NCI-H774 (cell line): ENCODE data around the gene PINK1.

Experiments used
- DNase-seq: peaks from one replicate; lab custom pipeline; 2025; lab: John Stamatoyannopoulos, UW

PINK1 gene

DNA sequence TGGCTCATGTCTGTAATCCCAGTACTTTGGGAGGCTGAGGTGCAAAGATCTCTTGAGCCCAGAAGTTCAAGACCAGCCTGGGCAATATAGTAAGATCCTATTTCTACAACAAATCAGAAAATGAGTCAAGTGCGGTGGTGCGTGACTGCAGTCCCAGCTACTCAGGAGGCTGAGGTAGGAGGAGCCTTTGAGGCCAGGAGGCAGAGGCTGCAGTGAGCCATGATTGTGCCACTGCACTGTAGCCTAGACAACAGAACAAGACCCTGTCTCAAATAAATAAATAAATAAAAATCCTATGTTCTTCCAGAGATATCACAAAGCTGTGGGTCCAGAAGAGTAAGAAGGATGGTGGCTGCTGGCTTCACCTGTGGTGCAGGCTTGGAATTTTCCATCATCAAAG is 22.3 kb upstream of the PINK1 start:
- no peak for DNase-seq

DNA sequence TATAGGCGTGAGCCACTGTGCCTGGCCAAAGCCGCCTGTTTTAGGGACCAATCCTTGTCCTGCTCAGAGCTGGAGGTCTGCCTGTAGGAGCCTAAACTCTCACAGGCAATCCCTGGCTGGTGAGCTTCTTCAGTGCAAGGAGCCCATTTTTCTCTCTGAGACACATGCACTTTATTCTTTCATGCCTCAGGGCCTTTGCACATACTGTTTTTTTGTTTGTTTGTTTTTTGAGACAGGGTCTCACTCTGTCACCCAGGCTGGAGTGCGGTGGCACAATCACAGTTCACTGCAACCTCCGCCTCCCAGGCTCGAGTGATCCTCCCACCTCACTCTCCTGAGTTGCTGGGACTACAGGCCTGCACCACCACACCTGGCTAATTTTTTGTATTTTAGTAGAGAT is 21.6 kb upstream of the PINK1 start:
- no peak for DNase-seq

DNA sequence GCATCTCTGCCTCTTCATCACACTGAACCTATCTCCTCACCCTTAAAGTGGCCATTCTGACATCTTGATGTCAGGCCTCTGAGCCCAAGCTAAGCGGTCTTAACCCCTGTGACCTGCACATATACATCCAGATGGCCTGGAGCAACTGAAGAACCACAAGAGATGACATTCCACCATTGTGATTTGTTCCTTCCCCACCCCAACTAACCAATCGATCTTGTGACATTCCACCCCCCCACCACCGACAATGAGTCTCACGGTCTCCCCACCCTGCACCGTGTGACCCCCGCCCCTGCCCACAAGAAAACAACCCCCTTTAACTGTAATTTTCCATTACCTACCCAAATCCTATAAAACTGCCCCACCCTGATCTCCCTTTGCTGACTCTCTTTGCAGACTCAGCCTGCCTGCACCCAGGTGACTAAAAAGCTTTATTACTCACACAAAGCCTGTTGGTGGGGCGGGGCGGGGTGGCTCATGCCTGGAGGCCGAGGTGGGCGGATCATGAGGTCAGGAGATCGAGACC is 21.0 kb upstream of the PINK1 start:
- no peak for DNase-seq

DNA sequence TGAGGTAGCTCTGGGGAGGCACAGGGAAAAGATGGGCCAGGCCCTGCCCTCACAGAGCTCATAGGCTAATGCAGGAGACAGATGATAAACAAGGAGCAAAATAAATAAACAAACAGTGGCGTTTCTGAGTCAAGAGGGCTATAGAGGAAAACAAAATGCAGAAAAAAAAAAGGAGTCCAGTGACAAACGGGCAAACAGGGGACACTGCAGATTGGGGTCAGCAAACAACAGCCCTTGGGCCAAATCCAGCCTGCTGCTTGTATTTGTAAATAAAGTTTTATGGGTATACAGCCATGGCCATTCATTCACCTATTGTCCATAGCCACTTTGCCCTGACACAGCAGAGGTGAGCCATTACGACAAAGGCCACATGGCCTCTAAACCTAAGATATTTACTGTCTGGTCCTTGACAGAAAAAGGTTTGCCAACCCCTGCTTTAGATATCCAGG is 19.1 kb upstream of the PINK1 start:
- no peak for DNase-seq

DNA sequence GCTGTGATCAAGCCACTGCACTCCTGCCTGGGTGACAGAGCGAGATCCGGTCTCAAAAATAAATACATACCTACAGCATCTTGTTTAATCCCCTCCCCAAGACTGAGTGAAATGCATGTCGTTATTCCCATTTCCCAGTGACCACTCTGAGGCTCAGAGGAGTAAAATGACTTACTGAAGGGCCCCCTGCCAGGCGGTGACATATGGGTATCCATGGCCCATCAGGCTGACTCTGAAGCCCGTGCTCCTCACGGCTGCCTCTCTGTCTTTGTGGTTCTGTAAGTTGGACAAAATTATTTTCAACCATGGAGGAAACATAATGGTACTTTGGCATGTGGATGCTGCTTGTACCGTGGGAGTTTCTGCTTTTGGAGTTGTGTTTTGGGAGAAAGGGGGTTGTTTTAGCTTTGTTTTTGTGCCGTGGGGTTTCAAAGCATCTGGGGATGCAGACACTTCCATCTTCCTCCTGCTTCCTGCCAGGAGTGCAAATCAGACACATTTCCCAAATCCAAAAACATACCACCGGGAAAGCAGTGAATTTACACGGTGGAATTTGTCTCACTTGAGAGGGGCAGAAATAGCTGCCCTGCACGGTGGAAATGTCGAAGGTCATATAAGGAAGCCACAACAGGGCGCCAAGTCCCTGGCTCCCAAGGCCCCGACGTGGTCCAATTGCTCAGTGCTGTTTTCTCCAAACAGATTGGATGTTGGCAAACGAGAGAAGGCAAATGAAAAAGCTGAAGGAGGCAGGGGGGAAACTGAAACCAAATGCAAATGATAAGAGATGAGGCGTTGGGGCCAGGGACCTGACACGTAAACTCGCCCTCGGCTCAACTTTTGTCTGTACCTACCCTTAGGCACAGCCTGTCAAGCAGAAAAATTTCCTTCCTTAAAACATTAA is 17.1 kb upstream of the PINK1 start:
- no peak for DNase-seq

DNA sequence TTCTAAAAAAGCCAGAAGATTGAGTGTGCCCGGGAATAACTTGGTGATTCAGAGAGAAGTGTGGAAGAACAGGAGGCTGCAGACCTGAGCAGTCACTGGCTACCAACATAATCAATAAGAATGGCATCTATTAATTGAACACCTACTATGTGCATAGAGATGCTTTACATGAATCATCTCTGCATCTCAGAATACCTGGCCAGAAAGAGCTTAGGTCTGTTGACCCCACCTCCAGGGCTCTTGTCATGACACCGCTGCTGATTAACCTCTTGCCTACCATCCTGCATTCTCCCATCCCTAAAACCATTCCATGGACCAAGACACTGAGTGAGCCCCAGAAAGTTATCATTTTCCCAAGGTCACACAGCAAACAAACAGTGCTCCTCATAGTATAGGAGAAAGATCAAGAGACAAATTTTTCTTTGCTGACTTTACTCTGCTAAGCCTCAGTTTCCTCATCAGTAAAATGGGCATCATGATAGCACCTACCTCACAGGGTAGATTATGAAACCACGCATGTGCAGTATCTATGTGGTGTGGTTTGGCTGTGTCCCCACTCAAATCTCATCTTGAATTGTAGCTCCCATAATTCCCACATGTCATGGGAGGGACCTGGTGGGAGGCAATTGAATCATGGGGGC is 16.3 kb upstream of the PINK1 start:
- no peak for DNase-seq

DNA sequence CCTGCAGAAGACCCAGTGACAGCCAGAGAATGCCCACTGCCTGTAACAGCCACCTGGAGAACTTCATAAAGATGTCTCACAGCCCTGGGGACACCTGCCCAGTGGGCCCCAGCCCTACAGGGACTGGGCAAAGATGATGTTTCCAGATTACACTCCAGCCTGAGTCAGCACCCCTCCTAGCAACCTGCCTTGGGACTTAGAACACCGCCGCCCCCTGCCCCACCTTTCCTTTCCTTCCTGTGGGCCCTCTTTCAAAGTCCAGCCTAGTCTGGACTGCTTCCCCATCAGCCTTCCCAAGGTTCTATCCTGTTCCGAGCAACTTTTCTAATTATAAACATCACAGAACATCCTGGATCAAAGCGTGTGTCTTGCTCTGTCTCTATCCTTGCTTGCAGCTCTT is 14.7 kb upstream of the PINK1 start:
- DNase-seq: no peak

DNA sequence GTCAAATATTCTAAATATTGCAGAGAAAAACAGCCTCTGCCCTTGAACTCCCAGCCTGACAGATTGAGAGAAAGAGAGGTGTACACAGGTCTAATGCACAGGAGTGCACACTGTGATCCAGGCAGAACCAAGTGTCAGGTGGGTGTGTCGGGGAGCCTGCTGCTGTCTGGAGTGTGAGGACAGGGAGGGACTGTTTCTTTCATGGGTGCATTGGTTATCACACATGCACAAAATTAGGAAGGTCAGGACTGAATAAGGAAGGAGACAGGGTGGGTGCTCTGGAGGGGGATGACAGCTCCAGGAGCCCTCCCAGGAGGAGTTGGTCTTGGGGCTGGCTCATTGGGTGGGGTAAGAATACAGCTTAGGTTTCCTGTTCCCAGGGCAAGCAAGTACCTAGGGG is 13.3 kb upstream of the PINK1 start:
- DNase-seq: no peak

DNA sequence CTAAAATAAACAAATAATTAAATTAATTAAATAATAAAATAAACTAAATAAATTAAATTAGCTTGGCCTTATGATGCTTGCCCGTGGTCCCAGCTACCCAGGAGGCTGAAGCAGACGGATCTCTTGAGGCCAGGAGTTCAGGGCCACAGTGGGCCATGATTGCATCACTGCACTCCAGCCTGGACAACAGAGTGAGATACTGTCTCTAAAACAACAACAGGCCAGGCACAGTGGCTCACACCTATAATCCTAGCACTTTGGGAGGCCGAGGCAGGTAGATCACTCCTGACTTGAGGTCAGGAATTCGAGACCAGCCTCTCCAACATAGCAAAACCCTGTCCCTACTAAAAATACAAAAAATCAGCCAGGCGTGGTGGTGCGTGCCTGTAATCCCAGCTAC is 12.2 kb upstream of the PINK1 start:
- DNase-seq: no peak

DNA sequence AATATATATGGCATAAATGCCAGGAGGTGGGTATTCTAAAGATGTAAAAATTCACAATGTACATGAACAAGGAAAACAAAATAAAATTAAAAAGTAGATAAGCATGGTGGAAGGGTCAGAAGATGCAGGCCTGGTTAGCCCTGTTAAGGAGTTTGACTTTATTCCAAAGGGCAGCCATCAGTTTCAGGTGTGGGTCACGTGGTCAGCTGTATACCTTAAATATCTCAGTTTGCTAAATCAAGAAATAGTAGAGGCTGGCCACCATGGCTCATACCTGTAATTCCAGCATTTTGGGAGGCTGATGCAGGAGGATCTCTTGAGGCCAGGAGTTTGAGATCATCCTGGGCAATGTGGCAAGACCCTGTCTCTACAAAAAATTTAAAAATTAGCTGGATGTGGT is 8.5 kb upstream of the PINK1 start:
- no peak for DNase-seq

DNA sequence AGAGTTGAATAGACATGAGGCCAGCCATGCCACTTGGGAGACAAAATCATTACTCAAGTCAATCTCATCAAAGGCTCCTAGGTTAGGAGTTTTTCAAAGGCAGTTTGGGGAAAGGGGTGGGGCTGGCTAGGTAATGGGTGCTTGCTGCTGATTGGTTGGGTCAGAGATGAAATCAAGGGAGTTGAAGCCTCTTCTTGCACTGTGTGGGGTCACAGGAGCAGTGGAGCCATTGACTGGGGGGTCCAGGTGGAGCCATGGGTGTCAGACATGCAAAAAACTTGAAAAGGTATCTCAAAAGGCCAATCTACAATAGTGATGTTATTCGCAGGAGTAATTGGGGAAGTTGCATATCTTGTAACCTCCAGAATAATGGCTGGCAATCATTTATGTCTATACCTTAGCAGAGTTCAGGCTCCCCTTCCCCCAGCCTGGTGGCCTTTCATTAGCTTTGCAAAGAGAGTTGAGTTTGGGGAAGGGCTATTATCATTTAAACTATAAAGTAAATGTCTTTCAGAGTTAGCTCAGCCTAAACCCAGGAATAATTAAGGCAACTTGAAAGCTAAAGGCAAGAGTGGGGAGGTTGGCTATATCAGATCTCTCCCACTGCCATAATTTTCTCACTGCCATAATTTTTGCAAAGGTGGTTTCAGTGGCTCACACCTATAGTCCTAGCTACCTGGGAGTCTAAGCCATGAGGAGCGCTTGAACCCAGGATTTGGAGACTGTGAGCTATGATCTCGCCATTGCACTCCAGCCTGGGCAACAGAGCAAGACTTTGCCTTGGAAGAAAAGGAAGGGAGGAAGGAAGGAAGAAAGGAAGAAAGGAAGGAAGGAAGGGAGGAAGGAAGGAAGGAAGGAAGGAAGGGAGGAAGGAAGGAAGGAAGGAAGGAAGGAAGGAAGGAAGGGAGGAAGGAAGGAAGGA is 7.8 kb upstream of the PINK1 start:
- DNase-seq: no peak

DNA sequence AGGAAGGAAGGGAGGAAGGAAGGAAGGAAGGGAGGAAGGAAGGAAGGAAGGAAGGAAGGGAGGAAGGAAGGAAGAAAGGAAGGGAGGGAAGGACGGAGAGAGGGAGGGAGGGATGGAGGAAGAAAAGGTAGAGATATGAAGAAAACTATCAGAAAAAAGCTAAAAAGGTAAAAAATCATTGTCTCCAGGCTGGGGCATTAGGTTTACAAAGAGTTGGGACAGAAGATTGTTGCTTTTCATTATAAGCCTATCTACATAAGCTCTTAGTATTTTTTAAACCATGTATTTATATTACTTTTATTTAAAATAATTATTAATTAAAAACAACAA is 7.2 kb upstream of the PINK1 start:
- no peak for DNase-seq

DNA sequence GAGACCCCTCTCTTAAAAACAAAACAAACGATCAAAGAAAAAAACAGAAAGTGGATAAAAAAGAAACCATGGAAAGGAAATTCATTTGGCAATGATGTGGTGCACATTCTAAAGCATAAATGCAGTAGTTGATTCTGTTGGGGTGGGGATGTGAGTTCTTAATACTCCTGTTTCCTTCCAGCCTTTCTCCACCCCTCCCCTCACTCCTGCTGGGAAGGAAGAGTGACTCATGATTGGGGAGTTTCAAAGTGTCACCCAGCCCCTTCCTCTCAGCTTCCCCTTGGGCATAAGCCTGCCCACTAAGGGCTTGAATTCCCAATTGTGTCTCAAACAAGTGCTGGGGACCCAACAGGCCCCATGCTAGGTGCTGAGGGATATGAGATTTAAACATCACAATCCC is 6.7 kb upstream of the PINK1 start:
- DNase-seq: no peak

DNA sequence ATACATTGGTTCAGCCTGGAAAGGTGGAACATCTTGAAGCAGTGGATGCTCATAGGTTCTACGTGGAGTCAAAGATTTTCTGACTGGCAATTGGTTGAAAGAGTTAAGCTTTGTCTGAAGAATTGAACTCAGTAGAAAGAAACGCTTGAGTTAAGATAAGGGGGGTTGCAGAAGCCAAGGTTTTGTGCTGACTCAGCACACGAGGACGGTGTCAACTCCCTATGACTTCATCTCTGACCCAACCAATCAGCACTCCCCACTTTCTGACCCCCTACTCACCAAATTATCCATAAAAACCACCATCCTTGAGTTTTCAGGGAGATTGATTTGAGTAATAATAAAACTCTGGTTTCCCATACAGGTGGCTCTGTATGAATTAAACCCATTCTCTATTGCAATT is 2.5 kb upstream of the PINK1 start:
- no peak for DNase-seq

DNA sequence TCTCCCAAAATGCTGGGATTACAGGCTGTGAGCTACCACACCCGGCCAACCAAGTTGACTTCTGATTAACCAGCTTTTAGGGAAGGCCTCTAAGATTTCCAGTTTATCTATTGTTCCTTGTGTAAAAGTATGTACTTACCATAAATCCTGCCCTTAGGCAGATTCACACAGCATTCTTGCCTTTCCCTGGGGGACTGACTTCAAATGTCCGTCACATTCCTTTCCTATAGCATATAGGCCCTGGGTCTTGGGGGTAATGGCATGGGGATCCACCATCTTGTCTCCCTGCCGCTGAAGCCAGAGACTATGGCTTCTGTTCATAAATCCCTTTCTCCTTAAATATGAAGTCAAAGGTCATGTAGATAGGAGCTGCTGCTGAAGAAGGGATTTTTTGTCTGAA is 872 bp upstream of the PINK1 start:
- DNase-seq: no peak

DNA sequence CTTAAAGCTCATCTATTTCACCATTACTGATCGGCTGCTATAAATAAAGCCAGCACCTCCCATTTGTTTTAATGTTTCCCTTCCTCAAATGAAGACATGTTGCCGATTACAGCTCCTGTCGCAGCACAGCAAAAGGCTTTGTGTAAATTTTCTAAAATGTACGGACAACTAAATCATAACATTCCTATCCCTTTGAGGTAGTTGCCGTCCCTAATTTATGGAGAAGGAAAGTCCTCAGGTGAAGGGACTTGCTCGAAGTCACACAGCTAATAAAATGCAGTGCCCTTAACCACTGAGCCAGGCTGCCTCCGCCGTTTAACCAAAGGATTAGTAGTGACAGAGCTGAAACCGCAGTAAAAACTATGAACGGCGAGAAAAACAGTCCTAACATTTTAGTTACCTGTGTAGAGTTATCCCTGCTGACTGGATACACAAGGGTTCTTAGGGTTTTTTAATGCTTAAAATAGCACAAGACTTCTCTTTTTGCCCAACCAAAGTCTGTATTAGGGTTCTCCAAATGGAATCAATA is 871 bp downstream of the PINK1 start:
- DNase-seq: no peak

DNA sequence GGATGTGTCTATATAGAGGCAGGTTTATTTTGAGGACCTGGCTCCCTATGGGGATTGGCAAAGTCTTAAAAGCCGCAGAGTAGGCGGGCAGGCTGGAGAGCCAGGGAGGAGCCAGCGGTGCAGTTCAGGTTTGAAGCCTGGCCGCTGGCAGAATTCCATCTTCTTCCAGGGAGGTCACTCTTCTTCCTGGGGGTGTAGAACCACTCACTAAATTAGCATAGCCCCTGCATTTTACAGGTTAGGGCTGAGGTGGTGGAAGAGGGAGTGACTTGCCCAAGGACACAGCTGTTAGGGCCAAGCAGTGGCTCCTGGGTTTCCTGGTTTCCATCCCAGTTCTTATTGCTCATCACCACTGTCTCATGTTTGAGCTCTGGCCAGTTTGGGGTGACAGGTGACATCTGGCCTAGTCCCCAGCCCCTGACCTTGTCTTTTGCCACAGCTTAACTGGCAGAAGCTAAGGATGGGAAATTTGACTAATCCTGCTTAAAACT is 1.4 kb downstream of the PINK1 start:
- DNase-seq: no peak

DNA sequence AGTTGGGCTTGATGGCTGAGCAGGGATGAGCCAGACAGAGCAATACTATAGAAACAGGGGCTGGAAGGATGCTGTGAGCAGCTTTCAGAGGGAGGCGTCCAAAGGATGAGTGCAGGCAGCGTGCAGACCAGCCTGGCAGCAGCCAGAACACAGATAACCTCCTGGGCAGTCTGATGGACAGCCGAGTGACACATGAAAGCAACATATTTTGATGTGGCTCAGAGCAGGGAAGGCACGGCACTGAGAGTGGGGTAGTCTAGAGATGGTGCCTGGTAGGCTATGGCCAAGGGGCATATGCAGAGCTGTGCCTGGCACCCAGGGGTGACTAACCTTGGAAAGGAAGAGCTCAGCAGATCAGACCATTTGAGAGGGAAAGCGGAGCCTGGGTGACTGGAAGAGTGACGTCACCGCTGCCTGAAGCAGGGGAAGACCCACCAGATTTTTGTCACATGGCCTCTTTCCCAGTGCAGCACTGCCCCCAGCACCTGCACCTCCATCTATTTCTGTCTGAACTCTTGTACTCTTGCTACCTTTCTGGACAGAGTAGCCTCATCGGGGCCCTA is 3.6 kb downstream of the PINK1 start:
- DNase-seq: no peak

DNA sequence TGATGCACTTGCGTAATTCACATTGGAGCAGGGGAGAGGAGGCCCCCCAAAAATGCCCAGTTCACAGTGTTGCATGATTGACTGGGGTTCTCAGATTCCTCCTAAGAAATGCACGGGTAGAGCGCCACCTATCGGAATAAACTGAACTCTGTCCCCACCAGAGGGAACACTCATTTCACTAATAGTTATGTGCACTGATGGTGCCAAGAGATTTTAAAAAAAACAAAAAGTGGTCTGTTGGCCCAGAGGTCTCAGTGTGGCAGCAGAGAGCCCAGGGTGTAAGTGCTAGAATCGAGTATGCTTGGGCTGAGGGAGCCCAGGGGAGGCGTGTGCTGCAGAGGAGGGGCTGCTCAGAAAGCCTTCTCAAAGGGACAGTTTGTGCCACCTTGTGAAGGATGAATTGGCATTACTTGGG is 6.9 kb downstream of the PINK1 start:
- DNase-seq: no peak

DNA sequence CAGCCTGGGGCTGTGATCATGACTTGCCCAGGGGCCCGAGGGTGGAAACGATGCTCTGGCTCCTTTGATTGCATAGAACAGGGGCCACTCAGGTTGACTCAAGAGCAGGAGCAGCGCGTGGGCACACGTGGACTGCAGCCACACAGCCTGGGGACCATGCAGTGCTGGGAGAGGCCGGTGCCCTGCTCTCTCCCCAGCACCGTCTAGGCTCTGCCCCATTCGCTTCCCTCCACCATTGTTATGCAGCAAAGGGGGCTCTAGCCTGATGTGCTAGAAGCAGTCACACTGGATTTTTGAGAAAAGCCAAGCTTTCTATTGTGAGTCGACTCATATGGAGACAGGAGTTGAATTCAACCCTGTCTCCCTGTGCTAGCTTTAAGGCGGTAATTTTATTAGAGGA is 8.7 kb downstream of the PINK1 start:
- DNase-seq: no peak

DNA sequence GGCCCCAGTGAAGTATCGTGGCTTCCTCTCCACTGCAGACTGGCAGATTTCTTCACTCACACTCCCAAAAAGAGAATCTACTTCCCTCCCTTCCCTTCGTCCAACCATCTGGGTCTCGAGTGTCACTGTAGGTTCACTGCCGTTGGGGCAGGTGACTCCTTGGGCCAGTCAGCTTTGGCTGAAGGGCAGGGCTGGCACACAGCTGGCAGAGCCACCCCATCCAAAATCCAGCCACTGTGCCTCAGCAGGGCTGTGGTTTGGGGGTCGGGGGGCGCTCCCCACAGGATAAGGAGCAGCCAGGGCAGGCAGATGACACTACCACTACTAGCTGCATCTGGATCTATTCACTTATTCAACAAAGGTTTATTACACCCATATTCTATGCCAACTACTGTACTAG is 9.8 kb downstream of the PINK1 start:
- DNase-seq: no peak

DNA sequence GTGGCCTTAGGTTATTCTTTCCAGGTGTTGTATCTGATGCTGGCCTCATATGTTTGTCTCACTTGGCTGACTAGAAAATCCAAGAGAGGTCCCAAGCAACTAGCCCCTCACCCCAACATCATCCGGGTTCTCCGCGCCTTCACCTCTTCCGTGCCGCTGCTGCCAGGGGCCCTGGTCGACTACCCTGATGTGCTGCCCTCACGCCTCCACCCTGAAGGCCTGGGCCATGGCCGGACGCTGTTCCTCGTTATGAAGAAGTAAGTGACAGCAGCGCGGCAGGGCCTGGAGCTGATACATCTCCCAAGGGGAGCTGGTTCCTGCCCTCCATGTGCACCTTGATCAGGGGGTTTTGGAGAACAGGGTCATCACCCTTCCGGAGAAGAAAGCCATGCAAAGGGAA is 11.2 kb downstream of the PINK1 start:
- DNase-seq: no peak
